Measurements from ENCODE around the gene KDM4C. TPM values are rescaled to one million over a fixed set of nuclear protein-coding genes. Genes with fewer than 3 reads are reported as not detected.

Gene KDM4C
- total RNA-seq, 1 donor from 2014 or later = 18.2 TPM

GRCh38 chr9:7129391-7129790 lies 371.6 kb downstream of the KDM4C start:
- no peaks in the 10 kb centered on the region for H3K9me3 ChIP-seq (ENCODE audit: insufficient read depth, low read depth, low read length)
- H3K36me3 ChIP-seq (ENCODE audit: insufficient read depth, low read length) = no peaks in the 10 kb centered on the region
- no peaks in the 10 kb centered on the region for H4K20me1 ChIP-seq (ENCODE audit: insufficient read depth, low read length)
- TF ChIP-seq CTCF (IDR thresholded peaks at IDR 0.05; ENCODE audit: insufficient read depth, low read depth, low read length) (no peak), EZH2 (IDR thresholded peaks at IDR 0.05; ENCODE audit: insufficient read depth, low read length) (no peak)
- no peaks in the 10 kb centered on the region for H3K79me2 ChIP-seq (ENCODE audit: insufficient read depth, low read length)
- H3K36me3 Mint-ChIP-seq (ENCODE audit: low read depth, unreplicated experiment) = peaks cover 5% of the 10 kb centered on the region
- no peak for DNase-seq (ENCODE audit: low read depth)
- peaks cover 13% of the 10 kb centered on the region for H3K4me1 Mint-ChIP-seq (ENCODE audit: low read depth, unreplicated experiment)
- no peaks in the 10 kb centered on the region for H3K27me3 Mint-ChIP-seq (ENCODE audit: low read depth, unreplicated experiment)
- no peak overlapping the region for H3K4me2 ChIP-seq (ENCODE audit: low read length)
- no peak overlapping the region for H3K4me3 ChIP-seq (ENCODE audit: insufficient read depth, low read depth, low read length)
- no peaks in the 10 kb centered on the region for H3K27me3 ChIP-seq (ENCODE audit: insufficient read depth, low read length)
- peak overlapping the region; percentile 70 for H3K27ac Mint-ChIP-seq (ENCODE audit: unreplicated experiment)
- H3K4me3 Mint-ChIP-seq (ENCODE audit: unreplicated experiment) = no peak overlapping the region
- FAIRE-seq = no peak
- H3K4me1 ChIP-seq (ENCODE audit: insufficient read depth, low read length) = no peaks in the 10 kb centered on the region
- no peak overlapping the region for H3K27ac ChIP-seq (ENCODE audit: low read depth, low read length)
- no peak overlapping the region for H3K9ac ChIP-seq (ENCODE audit: low read length)
- no peaks in the 10 kb centered on the region for H3K9me3 Mint-ChIP-seq (ENCODE audit: unreplicated experiment)
- no peak overlapping the region for H2AFZ ChIP-seq (ENCODE audit: low read depth, low read length)

DNA sequence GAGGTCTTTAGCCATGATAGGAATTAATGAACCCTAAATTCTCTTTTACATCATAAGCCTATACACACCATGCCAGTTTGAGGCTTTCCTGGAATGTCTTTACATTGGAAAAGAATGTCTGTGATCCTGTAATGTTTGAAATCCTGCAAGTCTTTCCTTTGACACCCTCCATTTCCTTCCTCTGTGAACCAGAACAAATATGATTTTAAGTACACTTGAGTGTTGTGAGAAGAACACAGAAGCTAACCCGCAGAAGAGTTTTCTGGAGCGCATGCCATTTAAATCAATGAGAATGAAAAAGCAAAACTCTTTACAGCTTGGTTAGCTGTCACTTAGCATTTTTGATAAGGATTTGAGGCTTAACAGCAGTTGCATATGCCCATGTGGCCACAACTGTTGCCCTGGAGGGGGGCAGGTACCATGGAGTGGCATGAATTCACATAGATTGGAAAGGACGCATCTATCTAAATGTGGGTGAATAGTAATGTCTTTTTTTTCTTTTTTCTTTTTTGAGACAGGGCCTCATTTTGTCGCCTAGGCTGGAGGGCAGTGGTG lies 372.6 kb downstream of the KDM4C start:
- Histone ChIP-seq H3K9me3 (ENCODE audit: insufficient read depth, low read depth, low read length) (no peaks in the 10 kb centered on the region), H3K9ac (ENCODE audit: low read length) (no peak overlapping the region), H4K20me1 (ENCODE audit: insufficient read depth, low read length) (no peaks in the 10 kb centered on the region), H3K27me3 (ENCODE audit: insufficient read depth, low read length) (no peaks in the 10 kb centered on the region), H3K4me1 (ENCODE audit: insufficient read depth, low read length) (no peaks in the 10 kb centered on the region), H3K4me2 (ENCODE audit: low read length) (no peak overlapping the region), H3K27ac (ENCODE audit: low read depth, low read length) (no peak overlapping the region), H3K79me2 (ENCODE audit: insufficient read depth, low read length) (no peaks in the 10 kb centered on the region), H3K4me3 (ENCODE audit: insufficient read depth, low read depth, low read length) (no peak overlapping the region), H2AFZ (ENCODE audit: low read depth, low read length) (no peak overlapping the region), H3K36me3 (ENCODE audit: insufficient read depth, low read length) (no peaks in the 10 kb centered on the region)
- Mint-ChIP-seq H3K4me3 (ENCODE audit: unreplicated experiment) (no peak overlapping the region), H3K27me3 (ENCODE audit: low read depth, unreplicated experiment) (no peaks in the 10 kb centered on the region), H3K27ac (ENCODE audit: unreplicated experiment) (no peak overlapping the region), H3K36me3 (ENCODE audit: low read depth, unreplicated experiment) (peaks cover 8% of the 10 kb centered on the region), H3K4me1 (ENCODE audit: low read depth, unreplicated experiment) (peaks cover 13% of the 10 kb centered on the region), H3K9me3 (ENCODE audit: unreplicated experiment) (no peaks in the 10 kb centered on the region)
- TF ChIP-seq CTCF (IDR thresholded peaks at IDR 0.05; ENCODE audit: insufficient read depth, low read depth, low read length) = no peak
- TF ChIP-seq EZH2 (IDR thresholded peaks at IDR 0.05; ENCODE audit: insufficient read depth, low read length) = no peak
- no peak for DNase-seq (ENCODE audit: low read depth)
- FAIRE-seq = no peak

- Mint-ChIP-seq H3K27ac (ENCODE audit: unreplicated experiment) (no peak overlapping the region), H3K4me3 (ENCODE audit: unreplicated experiment) (no peak overlapping the region), H3K36me3 (ENCODE audit: low read depth, unreplicated experiment) (peaks cover 10% of the 10 kb centered on the region), H3K9me3 (ENCODE audit: unreplicated experiment) (no peaks in the 10 kb centered on the region), H3K27me3 (ENCODE audit: low read depth, unreplicated experiment) (no peaks in the 10 kb centered on the region), H3K4me1 (ENCODE audit: low read depth, unreplicated experiment) (peaks cover 13% of the 10 kb centered on the region)
- Histone ChIP-seq H3K27ac (ENCODE audit: low read depth, low read length) (no peak overlapping the region), H3K9ac (ENCODE audit: low read length) (no peak overlapping the region), H3K79me2 (ENCODE audit: insufficient read depth, low read length) (no peaks in the 10 kb centered on the region), H4K20me1 (ENCODE audit: insufficient read depth, low read length) (no peaks in the 10 kb centered on the region), H3K4me2 (ENCODE audit: low read length) (no peak overlapping the region), H3K4me1 (ENCODE audit: insufficient read depth, low read length) (no peaks in the 10 kb centered on the region), H3K27me3 (ENCODE audit: insufficient read depth, low read length) (no peaks in the 10 kb centered on the region), H3K9me3 (ENCODE audit: insufficient read depth, low read depth, low read length) (no peaks in the 10 kb centered on the region), H3K4me3 (ENCODE audit: insufficient read depth, low read depth, low read length) (no peak overlapping the region), H3K36me3 (ENCODE audit: insufficient read depth, low read length) (no peaks in the 10 kb centered on the region), H2AFZ (ENCODE audit: low read depth, low read length) (no peak overlapping the region)
- DNase-seq (ENCODE audit: low read depth) (no peak), FAIRE-seq (no peak)
- no peak for TF ChIP-seq CTCF (IDR thresholded peaks at IDR 0.05; ENCODE audit: insufficient read depth, low read depth, low read length)
- TF ChIP-seq EZH2 (IDR thresholded peaks at IDR 0.05; ENCODE audit: insufficient read depth, low read length) = no peak
These were observed 374.8 kb downstream of the KDM4C start for GRCh38 chr9:7132605-7133004.
